K562 (cell line): ENCODE data around the gene EXO5. TPM values are rescaled to one million over a fixed set of nuclear protein-coding genes. Genes with fewer than 3 reads are reported as not detected.

Experiments
- CBFA2T2 ChIP-seq: fragments of 450-650 bp; conservative IDR thresholded peaks from 2 replicates; pipeline ENCODE4 v1.6.1; 2017; ENCODE audit warnings: mild to moderate bottlenecking
- KDM4B ChIP-seq, 2 experiments: fragments of 450-650 bp in 1 of 2; sonication (generic) in 1 of 2; IDR thresholded peaks; 2 replicates each; pipeline ENCODE4 v1.6.1; 2016 to 2017; ENCODE audit warnings: borderline replicate concordance in 2 of 2, antibody characterized with exemption in 1 of 2, low read depth in 1 of 2, mild to moderate bottlenecking in 1 of 2
- MED1 ChIP-seq: sonication (generic); formaldehyde crosslinking; IDR thresholded peaks from 2 replicates; pipeline ENCODE4 v1.8.1; 2023; ENCODE audit warnings: missing genetic modification reagents, borderline replicate concordance
- MEIS2 ChIP-seq: fragments of 450-650 bp; IDR thresholded peaks from 2 replicates; pipeline ENCODE4 v1.6.1; 2014; ENCODE audit warnings: mild to moderate bottlenecking; ENCODE audit not compliant: partially characterized antibody
- POLR2AphosphoS5 ChIP-seq: IDR thresholded peaks from 2 replicates; pipeline ENCODE4 v1.6.1; 2011; ENCODE audit warnings: mild to moderate bottlenecking, low read depth, low read length, moderate library complexity; ENCODE audit not compliant: control insufficient read depth, insufficient read depth
- POLR2B ChIP-seq: fragments of 450-650 bp; IDR thresholded peaks from 2 replicates; pipeline ENCODE4 v1.6.1; 2018; ENCODE audit warnings: low read depth; ENCODE audit not compliant: partially characterized antibody
- SIN3A ChIP-seq, 2 experiments: fragments of 150-350 bp in 1 of 2; IDR thresholded peaks; 2 replicates each; pipeline ENCODE4 v1.6.1; 2011 to 2016; ENCODE audit warnings: borderline replicate concordance in 2 of 2, low read depth in 2 of 2, low read length in 2 of 2, mild to moderate bottlenecking in 2 of 2, moderate library complexity in 2 of 2; ENCODE audit not compliant: control insufficient read depth in 1 of 2
- SMARCC2 ChIP-seq: fragments of 450-650 bp; IDR thresholded peaks from 2 replicates; pipeline ENCODE4 v1.6.1; 2017; ENCODE audit warnings: antibody characterized with exemption, moderate library complexity, mild to moderate bottlenecking, low read depth
- SPI1 ChIP-seq: IDR thresholded peaks from 2 replicates; pipeline ENCODE4 v1.6.1; 2011; ENCODE audit warnings: low read depth, low read length, control low read depth, borderline replicate concordance
- SRF ChIP-seq, 2 experiments: fragments of 250-450, 450-650 bp in 1 of 2; sonication (Bioruptor Pico) in 1 of 2; sonication (generic) in 1 of 2; formaldehyde crosslinking; IDR thresholded peaks; 2 replicates each; pipeline versions ENCODE4 v1.5.0 to v1.5.1; 2020 to 2022; ENCODE audit warnings: mild to moderate bottlenecking in 1 of 2, missing genetic modification reagents in 1 of 2
- TCFL5 ChIP-seq: fragments of 250-450 bp; sonication (Bioruptor Pico); conservative IDR thresholded peaks from 2 replicates; pipeline ENCODE4 v1.6.1; 2021; ENCODE audit warnings: mild to moderate bottlenecking, moderate library complexity, matching md5 sums
- ZFP36 ChIP-seq: fragments of 150-350 bp; IDR thresholded peaks from 2 replicates; pipeline ENCODE4 v1.6.1; 2018; ENCODE audit warnings: low read length, low read depth; ENCODE audit not compliant: partially characterized antibody
- ZNF12 ChIP-seq: sonication (generic); formaldehyde crosslinking; IDR thresholded peaks from 2 replicates; pipeline ENCODE4 v1.4.0; 2020; ENCODE audit warnings: mild to moderate bottlenecking, missing genetic modification reagents
- ZNF436 ChIP-seq: fragments of 250-450, 450-650 bp; sonication (Bioruptor Pico); formaldehyde crosslinking; IDR thresholded peaks from 2 replicates; pipeline ENCODE4 v1.7.0; 2020; ENCODE audit warnings: mild to moderate bottlenecking
- polyA plus RNA-seq, 8 experiments: library from polyadenylated mRNA; depleted of rRNA in 4 of 8; stranded (reverse) in 5 of 8; unstranded in 3 of 8; fragments of >200 nt; fragmentation: Nextera tagmentation in 2 of 8; fragmentation: Illumina TruSeq in 1 of 8; extraction: Ambion mirVana in 2 of 8; extraction: Trizol in 1 of 8; gene quantifications; 2 replicates each; pipeline versions ENCODE4 v1.2.1 to v1.2.3, GENCODE V29; 2011 to 2014; ENCODE audit warnings: inconsistent platforms in 1 of 8, missing spikeins in 1 of 8
- total RNA-seq, 7 experiments: library from RNA; depleted of rRNA in 6 of 7; stranded (reverse); fragments of >200 nt in 6 of 7; fragmentation: Illumina TruSeq in 2 of 7; extraction: Trizol in 2 of 7; gene quantifications; 2 replicates each; pipeline versions ENCODE4 v1.2.1 to v1.2.3, GENCODE V29; 2011 to 2021; ENCODE audit warnings: low replicate concordance in 1 of 7
- TF ChIP-seq, protein P1 (sequence below): fragments of 200-800 bp; sonication (Bioruptor generic); IDR thresholded peaks from 2 replicates; pipeline ENCODE4 v1.6.1; 2017; ENCODE audit warnings: missing genetic modification characterization, missing compliant biosample characterization
- TF ChIP-seq, protein P2 (sequence below): sonication (generic); formaldehyde crosslinking; IDR thresholded peaks from 2 replicates; pipeline ENCODE4 v1.8.0; 2023; ENCODE audit warnings: mild to moderate bottlenecking, missing genetic modification reagents
- TF ChIP-seq, protein P3 (sequence below), 2 experiments: fragments of 200-800 bp in 1 of 2; sonication (Bioruptor generic) in 1 of 2; sonication (generic) in 1 of 2; formaldehyde crosslinking in 1 of 2; IDR thresholded peaks in 1 of 2; conservative IDR thresholded peaks in 1 of 2; 2 replicates each; pipeline versions ENCODE4 v1.5.0 to v1.6.1; 2016 to 2020; ENCODE audit warnings: missing compliant biosample characterization in 1 of 2, missing genetic modification characterization in 1 of 2, missing genetic modification reagents in 1 of 2

Gene EXO5
- total and polyA plus RNA-seq, 9 of the 15 experiments (the other 6 are each of a cell fraction or from before 2014, with no cell fraction given), result 1.1 to 4.3 (median 2.8) TPM

DNA sequence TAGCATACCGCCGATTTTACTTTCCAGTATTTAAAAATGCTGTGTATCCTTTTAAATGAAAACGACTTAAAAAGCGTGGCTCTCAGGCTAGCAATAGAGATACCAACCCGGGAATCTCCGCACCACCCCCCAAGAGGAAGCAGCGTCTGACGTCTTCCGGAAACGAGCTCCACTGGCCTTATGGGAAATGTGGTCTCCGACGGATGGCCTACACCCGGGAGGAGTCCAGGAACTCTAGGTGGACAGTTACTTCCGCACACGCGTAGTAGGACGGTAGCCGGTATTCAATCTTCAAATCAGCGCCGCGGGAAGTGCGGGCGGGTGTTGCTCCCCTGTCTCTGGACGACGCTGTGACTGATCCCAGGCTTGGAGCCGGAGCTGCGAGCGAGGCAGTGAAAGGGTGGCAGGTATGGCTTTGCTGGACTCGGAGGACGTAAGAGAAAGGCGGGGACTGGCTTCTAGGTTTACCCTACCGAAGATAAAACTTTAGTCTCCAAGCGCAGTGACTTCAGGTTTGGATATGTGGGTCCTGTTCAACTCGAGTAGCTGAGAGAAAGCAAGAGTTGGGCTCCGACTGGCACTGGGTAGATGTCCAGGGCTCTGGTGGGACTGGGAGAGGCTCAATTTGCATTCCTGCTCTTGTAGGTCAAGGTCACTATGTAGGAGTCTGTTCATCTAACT is 23.0 kb downstream of the EXO5 start, which contains the start of gene ZNF684 (continued):
- TF ChIP-seq ZFP36, result no peak
- peak; percentile 64 for TF ChIP-seq POLR2B
- peak; percentile 75 for TF ChIP-seq MEIS2
- no peak for TF ChIP-seq CBFA2T2
- peak; percentile 86 for TF ChIP-seq SPI1
- TF ChIP-seq SRF (CRISPR knock-in tag; IDR thresholded peaks at IDR 0.05), result peak in 1 of 2 experiments; percentile 44; a peak in 2 of 4 replicates
- TF ChIP-seq, protein P1, sequence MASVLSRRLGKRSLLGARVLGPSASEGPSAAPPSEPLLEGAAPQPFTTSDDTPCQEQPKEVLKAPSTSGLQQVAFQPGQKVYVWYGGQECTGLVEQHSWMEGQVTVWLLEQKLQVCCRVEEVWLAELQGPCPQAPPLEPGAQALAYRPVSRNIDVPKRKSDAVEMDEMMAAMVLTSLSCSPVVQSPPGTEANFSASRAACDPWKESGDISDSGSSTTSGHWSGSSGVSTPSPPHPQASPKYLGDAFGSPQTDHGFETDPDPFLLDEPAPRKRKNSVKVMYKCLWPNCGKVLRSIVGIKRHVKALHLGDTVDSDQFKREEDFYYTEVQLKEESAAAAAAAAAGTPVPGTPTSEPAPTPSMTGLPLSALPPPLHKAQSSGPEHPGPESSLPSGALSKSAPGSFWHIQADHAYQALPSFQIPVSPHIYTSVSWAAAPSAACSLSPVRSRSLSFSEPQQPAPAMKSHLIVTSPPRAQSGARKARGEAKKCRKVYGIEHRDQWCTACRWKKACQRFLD (CRISPR knock-in tag), result peak; percentile 77; the same call in 1 of the 2 replicates
- peak; percentile 84 for TF ChIP-seq POLR2AphosphoS5
- TF ChIP-seq SIN3A (IDR thresholded peaks at IDR 0.05; ENCODE audit: borderline replicate concordance in 2 of 2, control insufficient read depth in 1 of 2, low read depth in 2 of 2, low read length in 2 of 2), result peak; percentile 27 to 93; a peak in 3 of 4 replicates
- TF ChIP-seq, protein P2, sequence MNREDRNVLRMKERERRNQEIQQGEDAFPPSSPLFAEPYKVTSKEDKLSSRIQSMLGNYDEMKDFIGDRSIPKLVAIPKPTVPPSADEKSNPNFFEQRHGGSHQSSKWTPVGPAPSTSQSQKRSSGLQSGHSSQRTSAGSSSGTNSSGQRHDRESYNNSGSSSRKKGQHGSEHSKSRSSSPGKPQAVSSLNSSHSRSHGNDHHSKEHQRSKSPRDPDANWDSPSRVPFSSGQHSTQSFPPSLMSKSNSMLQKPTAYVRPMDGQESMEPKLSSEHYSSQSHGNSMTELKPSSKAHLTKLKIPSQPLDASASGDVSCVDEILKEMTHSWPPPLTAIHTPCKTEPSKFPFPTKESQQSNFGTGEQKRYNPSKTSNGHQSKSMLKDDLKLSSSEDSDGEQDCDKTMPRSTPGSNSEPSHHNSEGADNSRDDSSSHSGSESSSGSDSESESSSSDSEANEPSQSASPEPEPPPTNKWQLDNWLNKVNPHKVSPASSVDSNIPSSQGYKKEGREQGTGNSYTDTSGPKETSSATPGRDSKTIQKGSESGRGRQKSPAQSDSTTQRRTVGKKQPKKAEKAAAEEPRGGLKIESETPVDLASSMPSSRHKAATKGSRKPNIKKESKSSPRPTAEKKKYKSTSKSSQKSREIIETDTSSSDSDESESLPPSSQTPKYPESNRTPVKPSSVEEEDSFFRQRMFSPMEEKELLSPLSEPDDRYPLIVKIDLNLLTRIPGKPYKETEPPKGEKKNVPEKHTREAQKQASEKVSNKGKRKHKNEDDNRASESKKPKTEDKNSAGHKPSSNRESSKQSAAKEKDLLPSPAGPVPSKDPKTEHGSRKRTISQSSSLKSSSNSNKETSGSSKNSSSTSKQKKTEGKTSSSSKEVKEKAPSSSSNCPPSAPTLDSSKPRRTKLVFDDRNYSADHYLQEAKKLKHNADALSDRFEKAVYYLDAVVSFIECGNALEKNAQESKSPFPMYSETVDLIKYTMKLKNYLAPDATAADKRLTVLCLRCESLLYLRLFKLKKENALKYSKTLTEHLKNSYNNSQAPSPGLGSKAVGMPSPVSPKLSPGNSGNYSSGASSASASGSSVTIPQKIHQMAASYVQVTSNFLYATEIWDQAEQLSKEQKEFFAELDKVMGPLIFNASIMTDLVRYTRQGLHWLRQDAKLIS, result 0 out of 2 replicates have a peak, but pooled peaks have one; percentile 43
- TF ChIP-seq MED1 (CRISPR knock-in tag), result no peak
- TF ChIP-seq TCFL5 (CRISPR knock-in tag), result no peak
- TF ChIP-seq KDM4B (IDR thresholded peaks at IDR 0.05; ENCODE audit: borderline replicate concordance in 2 of 2, low read depth in 1 of 2), result peak in 1 of 2 experiments; percentile 72; a peak in 2 of 4 replicates
- no peak for TF ChIP-seq SMARCC2
- peak; percentile 81 for TF ChIP-seq ZNF12
- TF ChIP-seq ZNF436 (CRISPR knock-in tag), result no peak
- TF ChIP-seq, protein P3, sequence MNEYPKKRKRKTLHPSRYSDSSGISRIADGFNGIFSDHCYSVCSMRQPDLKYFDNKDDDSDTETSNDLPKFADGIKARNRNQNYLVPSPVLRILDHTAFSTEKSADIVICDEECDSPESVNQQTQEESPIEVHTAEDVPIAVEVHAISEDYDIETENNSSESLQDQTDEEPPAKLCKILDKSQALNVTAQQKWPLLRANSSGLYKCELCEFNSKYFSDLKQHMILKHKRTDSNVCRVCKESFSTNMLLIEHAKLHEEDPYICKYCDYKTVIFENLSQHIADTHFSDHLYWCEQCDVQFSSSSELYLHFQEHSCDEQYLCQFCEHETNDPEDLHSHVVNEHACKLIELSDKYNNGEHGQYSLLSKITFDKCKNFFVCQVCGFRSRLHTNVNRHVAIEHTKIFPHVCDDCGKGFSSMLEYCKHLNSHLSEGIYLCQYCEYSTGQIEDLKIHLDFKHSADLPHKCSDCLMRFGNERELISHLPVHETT (CRISPR knock-in tag; conservative IDR thresholded peaks at IDR 0.05 in 1 of 2, IDR thresholded peaks at IDR 0.05 in 1 of 2), result 0 out of 4 replicates have a peak, but pooled peaks of 1 of the 2 experiments have one; percentile 38
